ENCODE results near the gene SEC31B.

Gene SEC31B

GRCh38 chr10:100524638-100525037 is 5.0 kb upstream of the SEC31B start:
- Histone ChIP-seq H3K27me3 (ENCODE audit: control insufficient read depth, insufficient read depth, low read length) (no peaks in the 10 kb centered on the region), H3K9ac (ENCODE audit: low read depth, low read length) (no peak overlapping the region), H3K4me1 (ENCODE audit: control insufficient read depth, insufficient read depth, low read length) (peaks cover 39% of the 10 kb centered on the region), H3K4me2 (ENCODE audit: low read length) (no peak overlapping the region), H3K4me3 (ENCODE audit: low read length) (no peak overlapping the region), H3K36me3 (ENCODE audit: insufficient read depth, low read length) (peaks cover 40% of the 10 kb centered on the region), H3K9me3 (replicated peaks; ENCODE audit: low read length) (no peaks in the 10 kb centered on the region)

DNA sequence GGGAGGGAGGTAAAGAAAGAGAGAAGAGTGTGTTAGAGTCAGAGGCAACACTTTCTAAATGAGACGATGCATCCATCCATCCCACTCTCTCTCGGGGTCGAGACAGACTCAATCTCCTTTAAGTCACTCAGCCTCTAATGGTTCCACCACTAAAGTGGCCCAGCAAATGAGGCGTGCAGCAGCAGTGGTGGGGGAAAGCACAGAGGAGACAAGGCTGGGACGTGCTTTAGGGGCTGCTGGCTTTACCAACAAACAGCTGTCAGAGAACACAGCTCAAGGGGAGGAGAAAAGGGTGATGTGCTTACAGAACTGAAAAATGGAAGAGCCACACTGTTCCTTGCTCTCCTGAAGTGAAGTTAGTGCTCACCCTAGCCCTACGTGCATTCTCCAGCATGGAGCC is 4.5 kb upstream of the SEC31B start:
- H3K4me2 ChIP-seq (ENCODE audit: low read length): no peak overlapping the region
- peaks cover 40% of the 10 kb centered on the region for H3K36me3 ChIP-seq (ENCODE audit: insufficient read depth, low read length)
- H3K9me3 ChIP-seq (replicated peaks; ENCODE audit: low read length): no peaks in the 10 kb centered on the region
- H3K27me3 ChIP-seq (ENCODE audit: control insufficient read depth, insufficient read depth, low read length): no peaks in the 10 kb centered on the region
- H3K9ac ChIP-seq (ENCODE audit: low read depth, low read length): no peak overlapping the region
- H3K4me3 ChIP-seq (ENCODE audit: low read length): no peak overlapping the region
- H3K4me1 ChIP-seq (ENCODE audit: control insufficient read depth, insufficient read depth, low read length): peaks cover 43% of the 10 kb centered on the region

DNA sequence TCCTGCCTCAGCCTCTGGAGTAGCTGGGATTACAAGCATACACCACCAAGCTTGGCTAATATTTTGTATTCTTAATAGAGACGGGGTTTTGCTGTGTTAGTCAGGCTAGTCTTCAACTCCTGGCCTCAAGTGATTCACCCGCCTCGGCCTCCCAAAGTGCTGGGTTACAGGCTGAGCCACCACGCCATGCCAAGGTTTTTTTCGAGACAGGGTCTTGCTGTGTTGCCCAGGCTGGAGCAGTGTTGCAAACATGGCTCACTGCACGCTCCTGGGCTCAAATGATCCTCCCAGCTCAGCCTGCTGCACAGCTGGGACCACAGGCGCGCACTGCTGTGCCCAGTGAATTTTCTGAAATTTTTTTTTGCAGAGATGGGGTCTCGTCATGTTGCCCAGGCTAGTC is 3.3 kb upstream of the SEC31B start:
- Histone ChIP-seq H3K27me3 (ENCODE audit: control insufficient read depth, insufficient read depth, low read length) (no peaks in the 10 kb centered on the region), H3K4me3 (ENCODE audit: low read length) (no peak overlapping the region), H3K9me3 (replicated peaks; ENCODE audit: low read length) (no peaks in the 10 kb centered on the region), H3K4me2 (ENCODE audit: low read length) (no peak overlapping the region), H3K36me3 (ENCODE audit: insufficient read depth, low read length) (peaks cover 40% of the 10 kb centered on the region), H3K4me1 (ENCODE audit: control insufficient read depth, insufficient read depth, low read length) (peaks cover 40% of the 10 kb centered on the region), H3K9ac (ENCODE audit: low read depth, low read length) (no peak overlapping the region)

- Histone ChIP-seq H3K36me3 (ENCODE audit: insufficient read depth, low read length) (peaks cover 40% of the 10 kb centered on the region), H3K27me3 (ENCODE audit: control insufficient read depth, insufficient read depth, low read length) (no peaks in the 10 kb centered on the region), H3K4me3 (ENCODE audit: low read length) (no peak overlapping the region), H3K4me2 (ENCODE audit: low read length) (no peak overlapping the region), H3K9me3 (replicated peaks; ENCODE audit: low read length) (no peaks in the 10 kb centered on the region), H3K9ac (ENCODE audit: low read depth, low read length) (no peak overlapping the region), H3K4me1 (ENCODE audit: control insufficient read depth, insufficient read depth, low read length) (peaks cover 40% of the 10 kb centered on the region)
Measured at GRCh38 chr10:100522107-100522801, 2.6 kb upstream of the SEC31B start.

- H3K4me2 ChIP-seq (ENCODE audit: low read length): peak overlapping the region; percentile 72
- H3K9me3 ChIP-seq (replicated peaks; ENCODE audit: low read length): no peaks in the 10 kb centered on the region
- no peak overlapping the region for H3K9ac ChIP-seq (ENCODE audit: low read depth, low read length)
Measured at GRCh38 chr10:100520811-100521210, 1.1 kb upstream of the SEC31B start.

GRCh38 chr10:100518761-100519241 is 860 bp downstream of the SEC31B start:
- H3K4me2 ChIP-seq (ENCODE audit: low read length): peak overlapping the region; percentile 92
- peaks cover 11% of the 10 kb centered on the region for H3K36me3 ChIP-seq (ENCODE audit: insufficient read depth, low read length)
- H3K4me1 ChIP-seq (ENCODE audit: control insufficient read depth, insufficient read depth, low read length): peaks cover 40% of the 10 kb centered on the region
- no peak overlapping the region for H3K9ac ChIP-seq (ENCODE audit: low read depth, low read length)
- no peaks in the 10 kb centered on the region for H3K27me3 ChIP-seq (ENCODE audit: control insufficient read depth, insufficient read depth, low read length)
- H3K4me3 ChIP-seq (ENCODE audit: low read length): peak overlapping the region; percentile 64
- no peaks in the 10 kb centered on the region for H3K9me3 ChIP-seq (replicated peaks; ENCODE audit: low read length)

More at GRCh38 chr10:100520811-100521210, 1.1 kb upstream of the SEC31B start:
- H3K4me1 ChIP-seq (ENCODE audit: control insufficient read depth, insufficient read depth, low read length): peaks cover 40% of the 10 kb centered on the region
- peaks cover 28% of the 10 kb centered on the region for H3K36me3 ChIP-seq (ENCODE audit: insufficient read depth, low read length)
- no peaks in the 10 kb centered on the region for H3K27me3 ChIP-seq (ENCODE audit: control insufficient read depth, insufficient read depth, low read length)
- no peak overlapping the region for H3K4me3 ChIP-seq (ENCODE audit: low read length)

- Histone ChIP-seq H3K4me1 (ENCODE audit: control insufficient read depth, insufficient read depth, low read length) (peaks cover 29% of the 10 kb centered on the region), H3K27me3 (ENCODE audit: control insufficient read depth, insufficient read depth, low read length) (no peaks in the 10 kb centered on the region), H3K9ac (ENCODE audit: low read depth, low read length) (no peak overlapping the region), H3K9me3 (replicated peaks; ENCODE audit: low read length) (no peaks in the 10 kb centered on the region), H3K4me2 (ENCODE audit: low read length) (no peak overlapping the region), H3K36me3 (ENCODE audit: insufficient read depth, low read length) (peaks cover under 1% of the 10 kb centered on the region), H3K4me3 (ENCODE audit: low read length) (no peak overlapping the region)
Measured at GRCh38 chr10:100516847-100517246, 2.8 kb downstream of the SEC31B start.

GRCh38 chr10:100515612-100516011 is 4.0 kb downstream of the SEC31B start:
- H3K4me1 ChIP-seq (ENCODE audit: control insufficient read depth, insufficient read depth, low read length): peaks cover 18% of the 10 kb centered on the region
- H3K36me3 ChIP-seq (ENCODE audit: insufficient read depth, low read length): no peaks in the 10 kb centered on the region

DNA sequence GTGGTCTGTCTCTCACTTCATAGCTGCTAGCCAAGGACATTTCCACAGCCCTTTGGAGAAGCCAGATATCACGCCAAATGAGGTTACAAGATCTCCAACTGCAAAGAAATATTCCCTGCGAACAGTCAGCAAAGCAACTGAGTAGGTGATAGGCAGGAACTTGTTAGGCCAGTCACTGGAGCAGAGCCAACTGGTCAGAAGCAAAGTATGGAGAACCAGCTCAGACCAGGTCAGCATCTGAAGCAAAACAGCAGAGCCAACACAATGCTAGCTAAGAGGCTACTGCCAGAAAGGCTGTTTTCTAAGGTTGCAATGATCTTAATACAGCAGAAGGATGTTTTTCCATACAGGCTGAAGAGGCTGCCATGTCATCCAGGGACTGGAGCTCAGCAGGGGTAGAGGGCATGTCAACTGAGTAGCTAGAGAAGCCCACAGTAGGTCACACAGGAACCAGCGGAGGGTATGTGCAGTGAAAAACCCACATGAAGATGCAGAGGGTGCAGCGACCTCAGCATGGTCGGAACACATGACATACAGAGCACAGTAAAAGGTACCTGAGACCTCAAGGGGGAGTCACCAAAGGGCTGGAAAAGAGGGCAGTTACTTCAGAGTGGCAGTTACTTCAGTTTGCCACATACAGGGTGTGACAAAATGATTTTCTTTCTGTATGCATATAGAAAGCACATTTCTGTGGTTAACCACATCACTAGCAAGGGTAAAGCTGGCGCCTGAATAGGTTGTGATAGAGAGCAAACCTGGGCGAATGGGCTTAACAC is 8.9 kb downstream of the SEC31B start:
- Histone ChIP-seq H3K4me3 (ENCODE audit: low read length) (no peak overlapping the region), H3K4me1 (ENCODE audit: control insufficient read depth, insufficient read depth, low read length) (peaks cover 12% of the 10 kb centered on the region), H3K9me3 (replicated peaks; ENCODE audit: low read length) (no peaks in the 10 kb centered on the region), H3K9ac (ENCODE audit: low read depth, low read length) (no peak overlapping the region), H3K4me2 (ENCODE audit: low read length) (no peak overlapping the region), H3K36me3 (ENCODE audit: insufficient read depth, low read length) (no peaks in the 10 kb centered on the region), H3K27me3 (ENCODE audit: control insufficient read depth, insufficient read depth, low read length) (no peaks in the 10 kb centered on the region)

More at GRCh38 chr10:100515612-100516011, 4.0 kb downstream of the SEC31B start:
- Histone ChIP-seq H3K9me3 (replicated peaks; ENCODE audit: low read length) (no peaks in the 10 kb centered on the region), H3K4me3 (ENCODE audit: low read length) (no peak overlapping the region), H3K4me2 (ENCODE audit: low read length) (no peak overlapping the region), H3K27me3 (ENCODE audit: control insufficient read depth, insufficient read depth, low read length) (no peaks in the 10 kb centered on the region), H3K9ac (ENCODE audit: low read depth, low read length) (no peak overlapping the region)

GRCh38 chr10:100509241-100509840 is 10.3 kb downstream of the SEC31B start:
- Histone ChIP-seq H3K9me3 (replicated peaks; ENCODE audit: low read length) (no peaks in the 10 kb centered on the region), H3K4me2 (ENCODE audit: low read length) (no peak overlapping the region), H3K36me3 (ENCODE audit: insufficient read depth, low read length) (peaks cover 6% of the 10 kb centered on the region), H3K4me3 (ENCODE audit: low read length) (no peak overlapping the region), H3K4me1 (ENCODE audit: control insufficient read depth, insufficient read depth, low read length) (peaks cover 12% of the 10 kb centered on the region), H3K9ac (ENCODE audit: low read depth, low read length) (no peak overlapping the region), H3K27me3 (ENCODE audit: control insufficient read depth, insufficient read depth, low read length) (no peaks in the 10 kb centered on the region)

- peaks cover 6% of the 10 kb centered on the region for H3K36me3 ChIP-seq (ENCODE audit: insufficient read depth, low read length)
- no peaks in the 10 kb centered on the region for H3K27me3 ChIP-seq (ENCODE audit: control insufficient read depth, insufficient read depth, low read length)
- no peak overlapping the region for H3K4me2 ChIP-seq (ENCODE audit: low read length)
- H3K4me1 ChIP-seq (ENCODE audit: control insufficient read depth, insufficient read depth, low read length): peaks cover 12% of the 10 kb centered on the region
- no peak overlapping the region for H3K4me3 ChIP-seq (ENCODE audit: low read length)
- no peaks in the 10 kb centered on the region for H3K9me3 ChIP-seq (replicated peaks; ENCODE audit: low read length)
- H3K9ac ChIP-seq (ENCODE audit: low read depth, low read length): no peak overlapping the region
Measured at GRCh38 chr10:100508691-100509150, 10.9 kb downstream of the SEC31B start.

All from skeletal muscle satellite cell (primary cell).